HG03060 (cell line): Measurements from ENCODE around the gene SLC8A2.

Source experiments
- ATAC-seq: cut with Tn5 transposase; IDR thresholded peaks from one replicate; pipeline ENCODE4 v1.9.1; 2021; ENCODE audit warnings: low read depth, moderate number of reproducible peaks; ENCODE audit not compliant: unreplicated experiment

The SLC8A2 gene

GRCh38 chr19:47506459-47506858 is 34.8 kb upstream of the SLC8A2 start:
- ATAC-seq, result no peak

- no peak for ATAC-seq
These were observed 33.8 kb upstream of the SLC8A2 start for GRCh38 chr19:47505506-47505905.

- ATAC-seq, result no peak
These were observed 32.1 kb upstream of the SLC8A2 start for GRCh38 chr19:47503826-47504150.

GRCh38 chr19:47503130-47503825 is 31.6 kb upstream of the SLC8A2 start:
- no peak for ATAC-seq

GRCh38 chr19:47499863-47500830 is 28.5 kb upstream of the SLC8A2 start:
- no peak for ATAC-seq

GRCh38 chr19:47499371-47499770 is 27.7 kb upstream of the SLC8A2 start:
- ATAC-seq, result no peak

- ATAC-seq, result no peak
These were observed 26.9 kb upstream of the SLC8A2 start for GRCh38 chr19:47498561-47498960.

- no peak for ATAC-seq
These were observed 26.3 kb upstream of the SLC8A2 start for GRCh38 chr19:47497821-47498520.

- no peak for ATAC-seq
These were observed 25.5 kb upstream of the SLC8A2 start for GRCh38 chr19:47497050-47497766.

- ATAC-seq, result no peak
These were observed 24.0 kb upstream of the SLC8A2 start for GRCh38 chr19:47495478-47496372.

- ATAC-seq, result no peak
These were observed 23.0 kb upstream of the SLC8A2 start for GRCh38 chr19:47494729-47495128.

GRCh38 chr19:47494211-47494547 is 22.5 kb upstream of the SLC8A2 start:
- no peak for ATAC-seq

GRCh38 chr19:47493378-47494210 is 21.9 kb upstream of the SLC8A2 start:
- ATAC-seq, result no peak

GRCh38 chr19:47492571-47493377 is 21.1 kb upstream of the SLC8A2 start:
- no peak for ATAC-seq

GRCh38 chr19:47492137-47492533 is 20.4 kb upstream of the SLC8A2 start:
- no peak for ATAC-seq

GRCh38 chr19:47491358-47492136 is 19.9 kb upstream of the SLC8A2 start:
- ATAC-seq, result no peak

GRCh38 chr19:47490847-47491246 is 19.2 kb upstream of the SLC8A2 start:
- ATAC-seq, result no peak
